ENCODE data around the gene RBM7. TPM values are rescaled to one million over a fixed set of nuclear protein-coding genes. Genes with fewer than 3 reads are reported as not detected.

RBM7 gene
- polyA plus RNA-seq, 1 donor (not counting 4 experiments of a cell fraction or from before 2014, with no cell fraction given), result 38.2 TPM

GRCh38 chr11:114401311-114401710 lies 845 bp downstream of the RBM7 start:
- no peak for DNase-seq (ENCODE audit: low read depth, low spot score)
- H2AFZ ChIP-seq (ENCODE audit: control insufficient read depth, low read length), result no peak overlapping the region
- dilution Hi-C loops (cut with MboI; ENCODE audit: extremely low pct_ligation_motif_present, low sequenced_read_pairs), result no loop called here
- H3K36me3 ChIP-seq (ENCODE audit: control insufficient read depth in 2 of 2, extremely low read depth in 1 of 2, insufficient read depth in 2 of 2, low read length in 2 of 2), result peaks cover 5 to 9% of the 10 kb centered on the region in 2 experiments
- no peaks in the 10 kb centered on the region for H3K27me3 ChIP-seq (ENCODE audit: control insufficient read depth, extremely low read depth, insufficient read depth, low read length)
- H3K27ac ChIP-seq (ENCODE audit: control insufficient read depth, insufficient read depth, low read length), result peak overlapping the region; percentile 98
- peaks cover 11% of the 10 kb centered on the region for H3K4me1 ChIP-seq (ENCODE audit: control insufficient read depth, extremely low read depth, insufficient read depth, low read length)
- TF ChIP-seq, protein P1, sequence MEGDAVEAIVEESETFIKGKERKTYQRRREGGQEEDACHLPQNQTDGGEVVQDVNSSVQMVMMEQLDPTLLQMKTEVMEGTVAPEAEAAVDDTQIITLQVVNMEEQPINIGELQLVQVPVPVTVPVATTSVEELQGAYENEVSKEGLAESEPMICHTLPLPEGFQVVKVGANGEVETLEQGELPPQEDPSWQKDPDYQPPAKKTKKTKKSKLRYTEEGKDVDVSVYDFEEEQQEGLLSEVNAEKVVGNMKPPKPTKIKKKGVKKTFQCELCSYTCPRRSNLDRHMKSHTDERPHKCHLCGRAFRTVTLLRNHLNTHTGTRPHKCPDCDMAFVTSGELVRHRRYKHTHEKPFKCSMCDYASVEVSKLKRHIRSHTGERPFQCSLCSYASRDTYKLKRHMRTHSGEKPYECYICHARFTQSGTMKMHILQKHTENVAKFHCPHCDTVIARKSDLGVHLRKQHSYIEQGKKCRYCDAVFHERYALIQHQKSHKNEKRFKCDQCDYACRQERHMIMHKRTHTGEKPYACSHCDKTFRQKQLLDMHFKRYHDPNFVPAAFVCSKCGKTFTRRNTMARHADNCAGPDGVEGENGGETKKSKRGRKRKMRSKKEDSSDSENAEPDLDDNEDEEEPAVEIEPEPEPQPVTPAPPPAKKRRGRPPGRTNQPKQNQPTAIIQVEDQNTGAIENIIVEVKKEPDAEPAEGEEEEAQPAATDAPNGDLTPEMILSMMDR (optimal IDR thresholded peaks at IDR 0.05 in 1 of 3, IDR thresholded peaks at IDR 0.05 in 1 of 3, conservative IDR thresholded peaks at IDR 0.05 in 1 of 3; ENCODE audit: extremely low read depth in 1 of 3, insufficient read depth in 2 of 3, low read length in 3 of 3), result no peak
- no peak for TF ChIP-seq EZH2 (IDR thresholded peaks at IDR 0.05; ENCODE audit: low read length)
- no peak for FAIRE-seq
- no peaks in the 10 kb centered on the region for H4K20me1 ChIP-seq (ENCODE audit: control insufficient read depth, extremely low read depth, insufficient read depth, low read length)
- H3K9me3 ChIP-seq (ENCODE audit: control insufficient read depth, low read depth, low read length), result no peaks in the 10 kb centered on the region
- no peaks in the 10 kb centered on the region for H3K9me1 ChIP-seq (ENCODE audit: control insufficient read depth, extremely low read depth, insufficient read depth, low read length)
- peak overlapping the region; percentile 100 for H3K9ac ChIP-seq (ENCODE audit: control insufficient read depth, extremely low read depth, insufficient read depth, low read length)
- H3K79me2 ChIP-seq (ENCODE audit: control insufficient read depth, insufficient read depth, low read length), result peaks cover 66% of the 10 kb centered on the region
- peak overlapping the region; percentile 87 for H3K4me2 ChIP-seq (ENCODE audit: control insufficient read depth, extremely low read depth, insufficient read depth, low read depth, low read length)
- H3K4me3 ChIP-seq (ENCODE audit: control insufficient read depth in 2 of 3, extremely low read depth in 1 of 3, insufficient read depth in 2 of 3, low read depth in 1 of 3, low read length in 3 of 3), result peak overlapping the region; percentile 61 to 89 (median 76)

- Histone ChIP-seq H3K9me3 (ENCODE audit: control insufficient read depth, low read depth, low read length) (no peaks in the 10 kb centered on the region), H3K4me3 (ENCODE audit: control insufficient read depth in 2 of 3, extremely low read depth in 1 of 3, insufficient read depth in 2 of 3, low read depth in 1 of 3, low read length in 3 of 3) (no peak overlapping the region), H3K27me3 (ENCODE audit: control insufficient read depth, extremely low read depth, insufficient read depth, low read length) (no peaks in the 10 kb centered on the region), H4K20me1 (ENCODE audit: control insufficient read depth, extremely low read depth, insufficient read depth, low read length) (no peaks in the 10 kb centered on the region), H3K9ac (ENCODE audit: control insufficient read depth, extremely low read depth, insufficient read depth, low read length) (no peak overlapping the region), H3K36me3 (ENCODE audit: control insufficient read depth in 2 of 2, extremely low read depth in 1 of 2, insufficient read depth in 2 of 2, low read length in 2 of 2) (no peaks in the 10 kb centered on the region), H3K27ac (ENCODE audit: control insufficient read depth, insufficient read depth, low read length) (peak overlapping the region; percentile 37), H3K4me2 (ENCODE audit: control insufficient read depth, extremely low read depth, insufficient read depth, low read depth, low read length) (no peak overlapping the region), H2AFZ (ENCODE audit: control insufficient read depth, low read length) (no peak overlapping the region), H3K9me1 (ENCODE audit: control insufficient read depth, extremely low read depth, insufficient read depth, low read length) (no peaks in the 10 kb centered on the region), H3K4me1 (ENCODE audit: control insufficient read depth, extremely low read depth, insufficient read depth, low read length) (peaks cover 26% of the 10 kb centered on the region), H3K79me2 (ENCODE audit: control insufficient read depth, insufficient read depth, low read length) (no peaks in the 10 kb centered on the region)
- dilution Hi-C loops (cut with MboI; ENCODE audit: extremely low pct_ligation_motif_present, low sequenced_read_pairs), result no loop called here
- DNase-seq (ENCODE audit: low read depth, low spot score), result no peak
- FAIRE-seq, result no peak
- TF ChIP-seq EZH2 (IDR thresholded peaks at IDR 0.05; ENCODE audit: low read length), result no peak
- TF ChIP-seq, protein P1 (optimal IDR thresholded peaks at IDR 0.05 in 1 of 3, IDR thresholded peaks at IDR 0.05 in 1 of 3, conservative IDR thresholded peaks at IDR 0.05 in 1 of 3; ENCODE audit: extremely low read depth in 1 of 3, insufficient read depth in 2 of 3, low read length in 3 of 3), result no peak
Observed at GRCh38 chr11:114412946-114413345, 12.5 kb downstream of the RBM7 start.
